ENCODE measurements around the gene C1QL2.

Gene C1QL2

DNA sequence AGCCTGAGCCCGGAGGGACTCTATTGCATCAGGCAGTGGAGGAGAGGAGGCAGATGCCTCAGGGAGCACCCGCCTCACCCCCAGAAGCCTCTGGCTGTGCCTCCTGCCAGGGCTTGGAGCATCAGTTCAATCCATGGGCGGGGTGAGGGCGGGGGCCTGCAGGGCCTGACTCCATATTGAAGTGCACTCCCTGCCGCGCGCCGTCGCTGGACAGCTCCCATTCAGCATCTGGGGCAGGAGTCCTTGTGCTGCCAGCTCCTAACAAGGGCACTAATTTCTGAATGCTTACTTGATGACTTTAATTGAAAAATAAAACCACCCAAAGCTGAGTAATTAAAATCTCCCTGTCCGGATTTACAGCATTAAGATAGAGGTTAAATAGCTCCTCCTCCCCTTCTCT lies 23.8 kb downstream of the C1QL2 start:
- DNase-seq (ENCODE audit: low read depth in 2 of 2), result no peak
- TF ChIP-seq, protein P1, sequence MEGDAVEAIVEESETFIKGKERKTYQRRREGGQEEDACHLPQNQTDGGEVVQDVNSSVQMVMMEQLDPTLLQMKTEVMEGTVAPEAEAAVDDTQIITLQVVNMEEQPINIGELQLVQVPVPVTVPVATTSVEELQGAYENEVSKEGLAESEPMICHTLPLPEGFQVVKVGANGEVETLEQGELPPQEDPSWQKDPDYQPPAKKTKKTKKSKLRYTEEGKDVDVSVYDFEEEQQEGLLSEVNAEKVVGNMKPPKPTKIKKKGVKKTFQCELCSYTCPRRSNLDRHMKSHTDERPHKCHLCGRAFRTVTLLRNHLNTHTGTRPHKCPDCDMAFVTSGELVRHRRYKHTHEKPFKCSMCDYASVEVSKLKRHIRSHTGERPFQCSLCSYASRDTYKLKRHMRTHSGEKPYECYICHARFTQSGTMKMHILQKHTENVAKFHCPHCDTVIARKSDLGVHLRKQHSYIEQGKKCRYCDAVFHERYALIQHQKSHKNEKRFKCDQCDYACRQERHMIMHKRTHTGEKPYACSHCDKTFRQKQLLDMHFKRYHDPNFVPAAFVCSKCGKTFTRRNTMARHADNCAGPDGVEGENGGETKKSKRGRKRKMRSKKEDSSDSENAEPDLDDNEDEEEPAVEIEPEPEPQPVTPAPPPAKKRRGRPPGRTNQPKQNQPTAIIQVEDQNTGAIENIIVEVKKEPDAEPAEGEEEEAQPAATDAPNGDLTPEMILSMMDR (IDR thresholded peaks at IDR 0.05; ENCODE audit: low read depth, low read length), result no peak
- no peak overlapping the region for H3K4me3 ChIP-seq (replicated peaks in 1 of 2; ENCODE audit: low read depth in 2 of 2, low read length in 2 of 2)

DNA sequence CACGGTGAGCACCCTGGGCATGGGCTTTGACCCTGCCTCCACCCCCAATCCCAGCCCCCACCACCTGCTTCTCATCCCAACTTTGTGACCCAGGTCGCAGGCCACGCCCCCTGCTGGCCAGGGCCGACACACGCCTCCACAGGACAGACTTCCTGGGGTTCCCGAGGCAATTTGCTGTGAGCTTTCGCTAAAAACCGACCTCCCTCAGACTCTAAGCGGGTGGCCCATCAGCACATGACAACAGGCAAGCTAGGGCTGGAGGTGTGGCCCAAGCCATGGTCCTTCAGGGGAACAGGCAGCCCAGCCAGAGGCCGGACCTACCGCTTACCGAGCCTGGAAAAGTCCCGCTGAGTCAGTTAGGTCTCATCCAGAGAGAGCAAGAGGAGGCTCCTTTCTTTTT lies 31.9 kb downstream of the C1QL2 start:
- peak; percentile 4 to 11 for DNase-seq (ENCODE audit: low read depth in 2 of 2)

DNA sequence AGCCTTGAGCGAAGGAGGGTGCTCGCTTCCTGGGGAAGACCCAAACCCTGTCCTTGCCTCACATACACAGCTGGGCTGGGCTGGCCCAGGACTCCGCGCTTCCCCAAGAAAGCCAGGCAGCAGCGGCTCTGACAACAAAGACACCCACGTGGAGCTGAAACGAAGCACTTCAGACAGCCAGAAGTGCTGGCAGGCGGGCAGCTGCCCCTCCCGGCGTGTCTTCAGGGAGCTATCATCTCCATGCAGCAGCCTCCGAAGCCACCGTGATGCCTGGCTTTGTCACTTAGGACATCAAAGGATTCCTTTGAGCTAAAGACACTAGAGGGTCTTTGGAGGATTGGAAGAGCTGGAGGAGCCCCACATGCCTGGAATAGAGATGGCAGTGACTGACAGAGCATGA lies 35.2 kb downstream of the C1QL2 start:
- TF ChIP-seq, protein P1 (IDR thresholded peaks at IDR 0.05; ENCODE audit: low read depth, low read length), result no peak
- no peak overlapping the region for H3K4me3 ChIP-seq (replicated peaks in 1 of 2; ENCODE audit: low read depth in 2 of 2, low read length in 2 of 2)
- DNase-seq (ENCODE audit: low read depth in 2 of 2), result no peak

More for the DNA sequence above, 31.9 kb downstream of the C1QL2 start:
- H3K4me3 ChIP-seq (replicated peaks in 1 of 2; ENCODE audit: low read depth in 2 of 2, low read length in 2 of 2), result no peak overlapping the region
- TF ChIP-seq, protein P1 (IDR thresholded peaks at IDR 0.05; ENCODE audit: low read depth, low read length), result peak; percentile 41

DNA sequence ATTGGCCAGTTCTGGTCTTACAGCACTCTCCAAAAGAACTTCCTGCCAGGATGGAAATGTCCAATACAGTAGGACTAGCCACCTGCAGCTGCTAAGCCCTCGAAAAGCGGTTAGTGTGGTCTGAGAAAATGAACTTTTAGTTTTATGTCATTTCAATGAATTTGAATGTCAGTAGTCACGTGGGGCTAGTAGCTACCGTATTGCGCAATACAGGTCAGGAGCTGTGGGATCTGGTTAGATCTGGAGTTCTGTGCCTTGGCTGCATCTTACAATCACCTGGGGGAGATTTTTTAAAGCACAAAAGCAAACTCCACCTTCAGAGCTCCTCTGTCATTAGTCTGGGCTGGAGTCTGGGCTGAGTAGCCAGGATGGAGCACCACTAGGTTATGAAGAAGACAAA lies 35.9 kb downstream of the C1QL2 start:
- TF ChIP-seq, protein P1 (IDR thresholded peaks at IDR 0.05; ENCODE audit: low read depth, low read length), result no peak
- no peak overlapping the region for H3K4me3 ChIP-seq (replicated peaks in 1 of 2; ENCODE audit: low read depth in 2 of 2, low read length in 2 of 2)
- DNase-seq (ENCODE audit: low read depth in 2 of 2), result no peak

DNA sequence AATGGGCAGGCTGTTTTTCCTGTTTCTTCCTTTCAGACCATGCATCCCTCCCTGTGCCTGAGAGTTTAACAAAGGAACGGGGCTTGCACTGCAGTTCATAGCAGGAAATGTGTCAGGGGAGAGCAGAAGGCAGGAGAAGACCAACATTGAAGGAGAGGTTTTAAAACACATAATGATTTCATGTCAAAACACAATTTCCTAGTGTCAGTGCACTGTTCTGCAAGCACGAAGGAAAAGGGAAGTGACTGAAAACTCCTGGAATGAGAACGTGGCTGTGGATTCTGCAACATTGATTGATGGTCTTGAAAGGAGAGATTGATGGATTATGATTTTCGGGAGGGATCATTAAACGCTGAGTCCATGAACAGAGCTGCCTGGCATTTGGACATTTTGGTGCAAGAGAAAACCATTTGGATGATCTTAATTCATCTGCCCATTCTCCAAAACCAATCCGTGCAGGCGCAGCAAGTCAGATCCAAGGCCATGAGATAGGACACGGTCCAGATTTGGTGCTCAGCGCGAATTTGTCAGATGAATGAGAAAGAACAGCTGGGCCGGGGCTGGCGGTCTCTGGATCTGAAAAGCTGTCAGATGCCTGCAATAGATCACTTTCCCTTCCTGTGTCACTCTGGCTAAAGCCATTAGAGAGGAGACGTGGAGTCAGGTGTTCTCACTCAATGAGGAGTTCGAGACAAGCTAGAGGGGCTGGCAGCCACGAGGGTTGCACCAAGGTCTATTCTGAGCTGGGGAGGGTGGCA lies 38.4 kb downstream of the C1QL2 start:
- H3K4me3 ChIP-seq (replicated peaks in 1 of 2; ENCODE audit: low read depth in 2 of 2, low read length in 2 of 2), result no peak overlapping the region
- no peak for DNase-seq (ENCODE audit: low read depth in 2 of 2)
- TF ChIP-seq, protein P1 (IDR thresholded peaks at IDR 0.05; ENCODE audit: low read depth, low read length), result no peak

DNA sequence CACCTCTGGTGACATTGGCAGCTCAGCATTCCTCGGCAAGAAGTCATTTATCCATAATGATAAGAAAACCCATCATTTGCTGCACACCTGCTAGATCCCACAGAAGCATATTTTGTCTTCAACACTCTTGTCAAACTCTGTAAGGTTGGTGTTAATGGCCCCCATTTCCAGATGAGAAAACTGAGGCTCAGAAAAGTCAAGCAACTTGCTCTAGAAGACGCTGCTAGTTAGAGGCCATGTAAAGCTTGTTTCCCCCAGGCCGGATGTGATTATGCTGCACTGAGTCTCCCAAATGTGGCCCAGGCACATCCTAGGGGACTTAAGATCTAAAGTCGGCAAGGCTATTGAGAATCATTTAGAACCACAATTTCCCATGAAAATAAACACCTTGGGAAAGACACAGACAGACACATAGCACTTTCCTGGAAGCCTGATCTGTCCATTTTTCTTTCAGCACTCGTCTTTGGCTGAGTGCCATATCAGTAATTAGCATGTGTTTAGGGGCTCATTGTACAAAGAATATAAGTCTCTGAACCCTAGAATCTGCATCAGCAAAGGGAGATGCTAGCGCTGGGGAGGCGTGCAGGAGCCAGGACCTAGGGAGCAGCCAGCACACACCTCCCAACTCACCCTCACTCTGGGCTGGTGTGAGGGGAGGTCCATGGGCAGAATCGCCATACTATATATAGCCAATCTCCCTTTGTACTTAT lies 39.3 kb downstream of the C1QL2 start:
- TF ChIP-seq, protein P1 (IDR thresholded peaks at IDR 0.05; ENCODE audit: low read depth, low read length), result no peak
- DNase-seq (ENCODE audit: low read depth in 2 of 2), result no peak

More for the DNA sequence above, 39.3 kb downstream of the C1QL2 start:
- no peak overlapping the region for H3K4me3 ChIP-seq (replicated peaks in 1 of 2; ENCODE audit: low read depth in 2 of 2, low read length in 2 of 2)
